ENCODE results near the gene PROM1. TPM values are rescaled to one million over a fixed set of nuclear protein-coding genes. Genes with fewer than 3 reads are reported as not detected.

Gene PROM1
- total and polyA plus RNA-seq, 7 donors, result 0.16 to 1.5 (median 0.84) TPM

- DNase-seq (no peak), ATAC-seq (no peak)
- H3K4me1 ChIP-seq, result no peaks in the 10 kb centered on the region
- no peaks in the 10 kb centered on the region for H3K36me3 ChIP-seq (ENCODE audit: insufficient read depth in 1 of 2, low read depth in 1 of 2)
- H3K27ac ChIP-seq, result no peak overlapping the region
- intact Hi-C loops (cut with DNase I), result no loop called here
- no peaks in the 10 kb centered on the region for H3K9me3 ChIP-seq
- 41 to 57% (median 44%) methylated on average over 10 of the region's 10 CpGs for WGBS, 3 donors
- H3K27me3 ChIP-seq (ENCODE audit: insufficient read depth in 3 of 3, low read length in 2 of 3), result no peaks in the 10 kb centered on the region
- TF ChIP-seq CTCF (IDR thresholded peaks at IDR 0.05), result no peak
- H3K4me3 ChIP-seq, result no peak overlapping the region
Observed at GRCh38 chr4:16034010-16034748, 49.6 kb downstream of the PROM1 start.

- 76 to 78% (median 78%) methylated on average over 7 of the region's 7 CpGs for WGBS, 3 donors
- Histone ChIP-seq H3K27ac (no peak overlapping the region), H3K4me1 (no peaks in the 10 kb centered on the region), H3K4me3 (no peak overlapping the region), H3K27me3 (ENCODE audit: insufficient read depth in 3 of 3, low read length in 2 of 3) (no peaks in the 10 kb centered on the region), H3K36me3 (ENCODE audit: insufficient read depth in 1 of 2, low read depth in 1 of 2) (no peaks in the 10 kb centered on the region), H3K9me3 (no peaks in the 10 kb centered on the region)
- intact Hi-C loops (cut with DNase I), result no loop called here
- ATAC-seq, result no peak
- no peak for DNase-seq
- no peak for TF ChIP-seq CTCF (IDR thresholded peaks at IDR 0.05)
Observed at GRCh38 chr4:16032396-16032770, 51.4 kb downstream of the PROM1 start.

GRCh38 chr4:16031546-16032395, 52.1 kb downstream of the PROM1 start:
- intact Hi-C loops (cut with DNase I), result no loop called here
- H3K27ac ChIP-seq, result no peak overlapping the region

GRCh38 chr4:16029886-16030285, 53.9 kb downstream of the PROM1 start:
- Histone ChIP-seq H3K36me3 (ENCODE audit: insufficient read depth in 1 of 2, low read depth in 1 of 2) (no peaks in the 10 kb centered on the region), H3K4me3 (no peak overlapping the region), H3K27ac (no peak overlapping the region), H3K4me1 (no peaks in the 10 kb centered on the region), H3K9me3 (no peaks in the 10 kb centered on the region), H3K27me3 (ENCODE audit: insufficient read depth in 3 of 3, low read length in 2 of 3) (peaks cover 0 to 2% (median 0%) of the 10 kb centered on the region in 3 donors)
- ATAC-seq (no peak), DNase-seq (no peak)
- no peak for TF ChIP-seq CTCF (IDR thresholded peaks at IDR 0.05)
- WGBS, 3 donors, result 41 to 95% (median 92%) methylated on average over 1 of the region's 1 CpG
- intact Hi-C loops (cut with DNase I), result loop anchor here (2.0 to 5.0 kb wide), 3 partner anchors 132 to 167 kb away; no protein-coding TSS in a partner anchor

More at GRCh38 chr4:16031546-16032395, 52.1 kb downstream of the PROM1 start:
- Histone ChIP-seq H3K4me1 (no peaks in the 10 kb centered on the region), H3K27me3 (ENCODE audit: insufficient read depth in 3 of 3, low read length in 2 of 3) (no peaks in the 10 kb centered on the region), H3K4me3 (no peak overlapping the region), H3K36me3 (ENCODE audit: insufficient read depth in 1 of 2, low read depth in 1 of 2) (no peaks in the 10 kb centered on the region), H3K9me3 (no peaks in the 10 kb centered on the region)
- 36 to 48% (median 44%) methylated on average over 2 of the region's 2 CpGs for WGBS, 3 donors
- no peak for TF ChIP-seq CTCF (IDR thresholded peaks at IDR 0.05)
- ATAC-seq (no peak), DNase-seq (no peak)
